PC-9 (cell line): Measurements from ENCODE around the gene MXRA8. TPM values are rescaled to one million over a fixed set of nuclear protein-coding genes. Genes with fewer than 3 reads are reported as not detected.

Experiments
- BruUV-seq: library from RNA; stranded (reverse); fragments of 400-500 nt; replicated peaks from 2 replicates; lab custom pipeline; 2021; lab: Mats Ljungman, UMichigan
- CTCF ChIA-PET: fragments of 300-600 bp; sonication (Branson Sonifier 250); formaldehyde crosslinking; loops from one replicate; lab custom pipeline; 2022; ENCODE audit warnings: antibody characterized with exemption; lab: Charles Lee
- POLR2A ChIA-PET: fragments of 300-600 bp; sonication (Branson Sonifier 250); formaldehyde crosslinking; loops from one replicate; lab custom pipeline; 2022; ENCODE audit warnings: antibody characterized with exemption; ENCODE audit not compliant: unreplicated experiment; lab: Charles Lee
- DNase-seq, 2 experiments: peaks; one replicate each; pipeline versions ENCODE4 v3.0.0 to v3.0.0-alpha.2; 2015 to 2022; ENCODE audit warnings: mixed read lengths in 1 of 2
- H2AFZ ChIP-seq: fragments of 200-600 bp; sonication (generic); 2 replicates; pipeline ENCODE4 v1.8.1; 2017; ENCODE audit warnings: antibody characterized with exemption
- H3F3A ChIP-seq: fragments of 200-600 bp; sonication (generic); 2 replicates; pipeline ENCODE4 v1.8.1; 2017; ENCODE audit warnings: antibody characterized with exemption, mild to moderate bottlenecking, low read depth; ENCODE audit not compliant: insufficient read depth
- H3K27ac ChIP-seq: fragments of 200-600 bp; sonication (generic); 2 replicates; pipeline ENCODE4 v1.6.1; 2016; ENCODE audit warnings: mixed run types
- H3K27me3 ChIP-seq: fragments of 200-600 bp; sonication (generic); 2 replicates; pipeline ENCODE4 v1.6.1; 2016; ENCODE audit warnings: low read depth, mixed run types; ENCODE audit not compliant: insufficient read depth
- H3K36me3 ChIP-seq: fragments of 200-600 bp; sonication (generic); 2 replicates; pipeline ENCODE4 v1.6.1; 2016; ENCODE audit warnings: low read depth, mixed run types
- H3K4me1 ChIP-seq: fragments of 200-600 bp; sonication (generic); replicated peaks from 2 replicates; pipeline ENCODE4 v1.6.1; 2016; ENCODE audit warnings: mixed run types; ENCODE audit not compliant: insufficient read depth
- H3K4me2 ChIP-seq: fragments of 200-600 bp; sonication (generic); 2 replicates; pipeline ENCODE4 v1.6.1; 2017; ENCODE audit warnings: mixed run types
- H3K4me3 ChIP-seq: fragments of 200-600 bp; sonication (generic); 2 replicates; pipeline ENCODE4 v1.6.1; 2016; ENCODE audit warnings: mixed run types
- H3K79me2 ChIP-seq: fragments of 200-600 bp; sonication (generic); 2 replicates; pipeline ENCODE4 v1.6.1; 2017; ENCODE audit warnings: low read depth, mixed run types
- H3K9me2 ChIP-seq: fragments of 200-600 bp; sonication (generic); 2 replicates; pipeline ENCODE4 v1.8.1; 2017; ENCODE audit warnings: mild to moderate bottlenecking; ENCODE audit not compliant: insufficient read depth
- H3K9me3 ChIP-seq: fragments of 200-600 bp; sonication (generic); 2 replicates; pipeline ENCODE4 v1.8.1; 2016; ENCODE audit warnings: low read depth; ENCODE audit not compliant: insufficient read depth
- H4K20me1 ChIP-seq: fragments of 200-600 bp; sonication (generic); 2 replicates; pipeline ENCODE4 v1.8.1; 2017; ENCODE audit not compliant: insufficient read depth
- EZH2 ChIP-seq: fragments of 200-600 bp; sonication (generic); IDR thresholded peaks from 2 replicates; pipeline ENCODE4 v1.8.0; 2017; ENCODE audit warnings: antibody characterized with exemption, low read depth
- intact Hi-C: fragments of 100-400 bp; cut with micrococcal nuclease; formaldehyde crosslinking; loops from one replicate; pipeline ENCODE4 v1.10.0; 2022; ENCODE audit not compliant: unreplicated experiment
- total RNA-seq: library from RNA; stranded (reverse); gene quantifications from 2 replicates; pipeline ENCODE4 v1.2.3, GENCODE V29; 2021
- TF ChIP-seq, protein P1 (sequence below): fragments of 200-600 bp; sonication (generic); conservative IDR thresholded peaks from 2 replicates; pipeline ENCODE4 v1.6.1; 2017; ENCODE audit warnings: mixed run types, antibody characterized with exemption, mild to moderate bottlenecking, moderate library complexity

MXRA8 gene
- total RNA-seq, 1 experiment from 2014 or later = 0.55 TPM

- no peak for DNase-seq
- BruUV-seq = no TSS peak
- Histone ChIP-seq H3K27me3 (no peaks in the 10 kb centered on the region), H3K4me2 (no peak overlapping the region), H3K4me3 (no peak overlapping the region), H3K9me2 (no peaks in the 10 kb centered on the region), H3F3A (peaks cover 41% of the 10 kb centered on the region; the same call in 1 of the 2 replicates), H3K4me1 (peaks cover 13% of the 10 kb centered on the region), H3K36me3 (peaks cover 46% of the 10 kb centered on the region), H3K79me2 (peaks cover 52% of the 10 kb centered on the region), H3K27ac (no peak overlapping the region), H3K9me3 (no peaks in the 10 kb centered on the region), H2AFZ (no peak overlapping the region), H4K20me1 (peaks cover 24% of the 10 kb centered on the region)
- POLR2A ChIA-PET = no interaction called here
- CTCF ChIA-PET = no interaction called here
- no peak for TF ChIP-seq EZH2
- TF ChIP-seq, protein P1, sequence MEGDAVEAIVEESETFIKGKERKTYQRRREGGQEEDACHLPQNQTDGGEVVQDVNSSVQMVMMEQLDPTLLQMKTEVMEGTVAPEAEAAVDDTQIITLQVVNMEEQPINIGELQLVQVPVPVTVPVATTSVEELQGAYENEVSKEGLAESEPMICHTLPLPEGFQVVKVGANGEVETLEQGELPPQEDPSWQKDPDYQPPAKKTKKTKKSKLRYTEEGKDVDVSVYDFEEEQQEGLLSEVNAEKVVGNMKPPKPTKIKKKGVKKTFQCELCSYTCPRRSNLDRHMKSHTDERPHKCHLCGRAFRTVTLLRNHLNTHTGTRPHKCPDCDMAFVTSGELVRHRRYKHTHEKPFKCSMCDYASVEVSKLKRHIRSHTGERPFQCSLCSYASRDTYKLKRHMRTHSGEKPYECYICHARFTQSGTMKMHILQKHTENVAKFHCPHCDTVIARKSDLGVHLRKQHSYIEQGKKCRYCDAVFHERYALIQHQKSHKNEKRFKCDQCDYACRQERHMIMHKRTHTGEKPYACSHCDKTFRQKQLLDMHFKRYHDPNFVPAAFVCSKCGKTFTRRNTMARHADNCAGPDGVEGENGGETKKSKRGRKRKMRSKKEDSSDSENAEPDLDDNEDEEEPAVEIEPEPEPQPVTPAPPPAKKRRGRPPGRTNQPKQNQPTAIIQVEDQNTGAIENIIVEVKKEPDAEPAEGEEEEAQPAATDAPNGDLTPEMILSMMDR = no peak
- intact Hi-C loops = no loop called here
These were observed 36.8 kb upstream of the MXRA8 start for GRCh38 chr1:1395166-1395565.

DNA sequence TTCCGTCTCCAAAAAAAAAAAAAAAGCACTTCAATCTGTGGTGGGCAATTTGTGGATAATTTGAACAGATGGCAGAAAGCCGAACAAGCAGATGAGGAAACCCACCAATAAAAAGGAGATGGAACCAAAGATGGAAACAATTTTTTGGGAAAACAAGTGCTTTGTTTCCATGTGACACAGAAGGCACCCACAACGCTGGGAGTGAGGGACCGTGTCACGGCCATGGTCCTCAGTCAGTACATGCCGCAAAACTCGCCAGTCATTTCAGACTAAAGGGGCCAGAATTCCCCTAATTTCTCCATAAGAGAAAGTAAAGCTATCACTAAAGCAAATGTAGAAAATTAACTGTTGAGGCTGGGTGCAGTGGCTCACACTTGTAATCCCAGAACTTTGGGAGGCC lies 35.8 kb upstream of the MXRA8 start:
- H3K4me1 ChIP-seq = peaks cover 13% of the 10 kb centered on the region
- ChIA-PET POLR2A (no interaction called here), CTCF (no interaction called here)
- H4K20me1 ChIP-seq = peaks cover 24% of the 10 kb centered on the region
- H2AFZ ChIP-seq = no peak overlapping the region
- no peak overlapping the region for H3K4me2 ChIP-seq
- H3K27ac ChIP-seq = no peak overlapping the region
- H3K9me2 ChIP-seq = no peaks in the 10 kb centered on the region
- H3K4me3 ChIP-seq = no peak overlapping the region
- H3K9me3 ChIP-seq = no peaks in the 10 kb centered on the region
- H3K27me3 ChIP-seq = no peaks in the 10 kb centered on the region
- peaks cover 57% of the 10 kb centered on the region for H3K36me3 ChIP-seq
- intact Hi-C loops = no loop called here
- peaks cover 46% of the 10 kb centered on the region for H3K79me2 ChIP-seq
- TF ChIP-seq, protein P1 = no peak
- TF ChIP-seq EZH2 = no peak
- no TSS peak for BruUV-seq
- peaks cover 46% of the 10 kb centered on the region; the same call in 1 of the 2 replicates for H3F3A ChIP-seq
- DNase-seq = no peak

DNA sequence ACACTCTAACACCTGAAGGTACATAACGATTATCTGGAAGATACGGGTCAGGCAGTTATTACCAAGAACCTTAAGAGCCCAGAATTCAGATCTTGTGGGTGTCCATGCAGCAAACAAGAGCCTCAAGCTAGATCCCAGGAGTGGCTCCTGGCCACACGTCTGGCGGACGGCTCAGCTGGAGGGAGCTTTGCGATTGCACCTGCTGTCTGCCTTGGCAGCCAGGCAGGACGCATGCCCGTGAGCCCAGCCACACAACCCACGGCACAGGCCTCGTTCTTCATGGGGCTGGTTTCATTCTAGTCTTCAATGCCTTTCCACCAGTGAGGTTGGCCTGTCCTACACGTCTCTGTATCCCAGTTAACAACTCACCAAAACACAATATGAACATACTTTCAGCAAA lies 35.1 kb upstream of the MXRA8 start:
- Histone ChIP-seq H2AFZ (no peak overlapping the region), H3K4me2 (no peak overlapping the region), H3K79me2 (peaks cover 39% of the 10 kb centered on the region), H3F3A (peaks cover 46% of the 10 kb centered on the region; the same call in 1 of the 2 replicates), H3K27me3 (no peaks in the 10 kb centered on the region), H3K4me1 (peaks cover 13% of the 10 kb centered on the region), H3K9me3 (no peaks in the 10 kb centered on the region), H4K20me1 (peaks cover 24% of the 10 kb centered on the region), H3K36me3 (peaks cover 58% of the 10 kb centered on the region), H3K27ac (no peak overlapping the region), H3K9me2 (no peaks in the 10 kb centered on the region), H3K4me3 (no peak overlapping the region)
- no TSS peak for BruUV-seq
- ChIA-PET POLR2A (no interaction called here), CTCF (no interaction called here)
- no peak for DNase-seq
- intact Hi-C loops = no loop called here
- TF ChIP-seq, protein P1 = no peak
- no peak for TF ChIP-seq EZH2
